Breast epithelium (tissue), 4 donors: ENCODE results near the gene F12. TPM values are rescaled to one million over a fixed set of nuclear protein-coding genes. Genes with fewer than 3 reads are reported as not detected.

Source experiments
- DNase-seq, 2 donors: peaks; one replicate each; pipeline ENCODE4 v3.0.0-alpha.2; 2019; ENCODE audit warnings: low spot score in 2 of 2
- H3K27ac ChIP-seq, 2 donors: fragments of 200-600 bp; sonication (generic) in 1 of 2; one replicate each; pipeline ENCODE4 v1.5.1; 2016 to 2019; ENCODE audit warnings: mild to moderate bottlenecking in 1 of 2
- H3K27me3 ChIP-seq, 2 donors: fragments of 200-600 bp; sonication (generic) in 1 of 2; one replicate each; pipeline versions ENCODE4 v1.5.1 to v1.6.0; 2017 to 2019; ENCODE audit warnings: control low read depth in 1 of 2, mild to moderate bottlenecking in 1 of 2
- H3K36me3 ChIP-seq: fragments of 200-600 bp; one replicate; pipeline ENCODE4 v1.5.1; 2019
- H3K4me1 ChIP-seq, 2 donors: fragments of 200-600 bp; sonication (generic); one replicate each; pipeline ENCODE4 v1.5.1; 2016 to 2019; ENCODE audit warnings: control low read depth in 1 of 2
- H3K4me3 ChIP-seq, 3 donors: fragments of 200-600 bp; sonication (generic); 1 replicate in 2 of 3; 2 replicates in 1 of 3; pipeline ENCODE4 v1.5.1; 2016 to 2019; ENCODE audit warnings: mild to moderate bottlenecking in 3 of 3, moderate library complexity in 2 of 3
- H3K9me3 ChIP-seq, 2 donors: fragments of 200-600 bp; sonication (generic) in 1 of 2; one replicate each; pipeline ENCODE4 v1.5.1; 2016 to 2019; ENCODE audit warnings: control low read depth in 1 of 2
- POLR2A ChIP-seq: fragments of 450-650 bp; IDR thresholded peaks from one replicate; pipeline ENCODE4 v1.6.1; 2016; ENCODE audit warnings: antibody characterized with exemption, mild to moderate bottlenecking, moderate library complexity
- POLR2AphosphoS5 ChIP-seq, 3 donors: sonication (generic); formaldehyde crosslinking; IDR thresholded peaks; one replicate each; pipeline ENCODE4 v1.6.1; 2017; ENCODE audit warnings: antibody characterized with exemption in 3 of 3
- intact Hi-C: fragments of 100-400 bp; cut with DNase I; formaldehyde crosslinking; loops from one replicate; pipeline ENCODE4 v1.15.1; 2023; ENCODE audit warnings: low total_unique reads
- total RNA-seq, 3 donors: library from RNA; depleted of rRNA; stranded (reverse); fragments of >200 nt; gene quantifications; one replicate each; pipeline ENCODE4 v1.1.0, GENCODE V29; 2016
- TF ChIP-seq, protein P1 (sequence below), 3 donors: fragments of 450-650 bp; IDR thresholded peaks; one replicate each; pipeline ENCODE4 v1.5.1; 2016 to 2017; ENCODE audit warnings: antibody characterized with exemption in 3 of 3, mild to moderate bottlenecking in 3 of 3, moderate library complexity in 3 of 3

F12 gene
- total RNA-seq, 3 donors from 2014 or later: 0.64 to 2.9 (median 2.6) TPM

DNA sequence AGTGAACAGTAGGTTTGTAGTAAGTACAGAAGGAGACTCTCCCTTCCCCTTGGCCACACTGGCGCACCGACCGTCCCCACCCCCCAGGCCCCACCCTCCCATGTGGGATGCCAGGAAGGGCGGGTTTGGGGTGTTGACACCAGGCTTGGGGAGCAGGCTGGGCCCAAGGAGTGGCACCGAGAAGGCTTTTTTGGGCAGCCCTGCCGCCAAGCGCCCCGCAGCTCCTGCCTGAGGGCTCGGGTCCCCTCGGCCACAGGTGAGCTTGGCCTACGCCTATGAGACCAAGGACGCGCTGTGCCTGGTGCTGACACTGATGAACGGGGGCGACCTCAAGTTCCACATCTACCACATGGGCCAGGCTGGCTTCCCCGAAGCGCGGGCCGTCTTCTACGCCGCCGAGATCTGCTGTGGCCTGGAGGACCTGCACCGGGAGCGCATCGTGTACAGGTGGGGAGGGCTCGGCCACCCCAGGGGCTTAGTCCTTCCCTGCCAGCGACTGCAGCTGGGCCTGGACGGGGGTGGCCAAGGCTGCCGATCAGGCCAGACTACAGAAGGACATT is 24.4 kb upstream of the F12 start:
- intact Hi-C loops: no loop called here
- no peaks in the 10 kb centered on the region for H3K36me3 ChIP-seq
- no peak overlapping the region for H3K27ac ChIP-seq
- no peaks in the 10 kb centered on the region for H3K9me3 ChIP-seq
- DNase-seq: no peak
- no peak for TF ChIP-seq POLR2A
- TF ChIP-seq POLR2AphosphoS5 (IDR thresholded peaks at IDR 0.05): no peak
- peaks cover 0 to 5% of the 10 kb centered on the region in 2 donors for H3K4me1 ChIP-seq
- H3K27me3 ChIP-seq: no peaks in the 10 kb centered on the region
- no peak overlapping the region for H3K4me3 ChIP-seq

DNA sequence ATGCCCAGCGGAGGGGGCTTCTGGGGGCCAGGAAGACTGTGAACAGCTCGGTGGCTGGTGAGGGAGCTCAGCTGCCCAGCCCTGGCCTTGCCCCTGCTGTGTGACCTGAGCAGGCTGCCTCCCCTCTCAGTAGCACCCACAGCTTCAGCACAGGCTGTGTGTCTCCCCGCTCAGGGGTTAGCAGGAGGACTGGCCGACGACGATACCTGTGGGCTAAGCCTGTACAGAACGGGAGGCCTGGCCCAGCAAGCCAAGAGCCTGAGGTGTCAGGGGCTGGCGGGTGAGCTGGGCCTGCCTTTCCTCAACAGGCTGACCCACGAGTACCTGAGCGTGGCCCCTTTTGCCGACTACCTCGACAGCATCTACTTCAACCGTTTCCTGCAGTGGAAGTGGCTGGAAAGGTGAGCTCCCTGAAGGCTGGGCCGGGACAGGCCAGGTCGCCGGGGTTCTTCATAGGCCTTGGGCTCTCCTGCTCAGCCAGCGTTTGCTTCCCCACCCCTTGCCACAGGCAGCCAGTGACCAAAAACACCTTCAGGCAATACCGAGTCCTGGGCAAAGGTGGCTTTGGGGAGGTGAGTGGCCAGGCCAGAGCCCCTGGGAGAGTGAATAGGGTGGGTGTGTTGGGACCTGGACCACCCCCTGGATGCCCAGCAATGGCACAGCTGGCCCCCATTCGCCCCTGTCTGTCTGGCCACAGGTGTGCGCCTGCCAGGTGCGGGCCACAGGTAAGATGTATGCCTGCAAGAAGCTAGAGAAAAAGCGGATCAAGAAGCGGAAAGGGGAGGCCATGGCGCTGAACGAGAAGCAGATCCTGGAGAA is 23.7 kb upstream of the F12 start:
- intact Hi-C loops: no loop called here
- H3K27ac ChIP-seq: no peak overlapping the region
- TF ChIP-seq POLR2A (no peak), POLR2AphosphoS5 (IDR thresholded peaks at IDR 0.05) (no peak)
- TF ChIP-seq, protein P1, sequence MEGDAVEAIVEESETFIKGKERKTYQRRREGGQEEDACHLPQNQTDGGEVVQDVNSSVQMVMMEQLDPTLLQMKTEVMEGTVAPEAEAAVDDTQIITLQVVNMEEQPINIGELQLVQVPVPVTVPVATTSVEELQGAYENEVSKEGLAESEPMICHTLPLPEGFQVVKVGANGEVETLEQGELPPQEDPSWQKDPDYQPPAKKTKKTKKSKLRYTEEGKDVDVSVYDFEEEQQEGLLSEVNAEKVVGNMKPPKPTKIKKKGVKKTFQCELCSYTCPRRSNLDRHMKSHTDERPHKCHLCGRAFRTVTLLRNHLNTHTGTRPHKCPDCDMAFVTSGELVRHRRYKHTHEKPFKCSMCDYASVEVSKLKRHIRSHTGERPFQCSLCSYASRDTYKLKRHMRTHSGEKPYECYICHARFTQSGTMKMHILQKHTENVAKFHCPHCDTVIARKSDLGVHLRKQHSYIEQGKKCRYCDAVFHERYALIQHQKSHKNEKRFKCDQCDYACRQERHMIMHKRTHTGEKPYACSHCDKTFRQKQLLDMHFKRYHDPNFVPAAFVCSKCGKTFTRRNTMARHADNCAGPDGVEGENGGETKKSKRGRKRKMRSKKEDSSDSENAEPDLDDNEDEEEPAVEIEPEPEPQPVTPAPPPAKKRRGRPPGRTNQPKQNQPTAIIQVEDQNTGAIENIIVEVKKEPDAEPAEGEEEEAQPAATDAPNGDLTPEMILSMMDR (IDR thresholded peaks at IDR 0.05): no peak
- no peaks in the 10 kb centered on the region for H3K9me3 ChIP-seq
- H3K27me3 ChIP-seq: no peaks in the 10 kb centered on the region
- H3K4me3 ChIP-seq: no peak overlapping the region
- peaks cover 0 to 9% of the 10 kb centered on the region in 2 donors for H3K4me1 ChIP-seq
- no peaks in the 10 kb centered on the region for H3K36me3 ChIP-seq
- DNase-seq: no peak

DNA sequence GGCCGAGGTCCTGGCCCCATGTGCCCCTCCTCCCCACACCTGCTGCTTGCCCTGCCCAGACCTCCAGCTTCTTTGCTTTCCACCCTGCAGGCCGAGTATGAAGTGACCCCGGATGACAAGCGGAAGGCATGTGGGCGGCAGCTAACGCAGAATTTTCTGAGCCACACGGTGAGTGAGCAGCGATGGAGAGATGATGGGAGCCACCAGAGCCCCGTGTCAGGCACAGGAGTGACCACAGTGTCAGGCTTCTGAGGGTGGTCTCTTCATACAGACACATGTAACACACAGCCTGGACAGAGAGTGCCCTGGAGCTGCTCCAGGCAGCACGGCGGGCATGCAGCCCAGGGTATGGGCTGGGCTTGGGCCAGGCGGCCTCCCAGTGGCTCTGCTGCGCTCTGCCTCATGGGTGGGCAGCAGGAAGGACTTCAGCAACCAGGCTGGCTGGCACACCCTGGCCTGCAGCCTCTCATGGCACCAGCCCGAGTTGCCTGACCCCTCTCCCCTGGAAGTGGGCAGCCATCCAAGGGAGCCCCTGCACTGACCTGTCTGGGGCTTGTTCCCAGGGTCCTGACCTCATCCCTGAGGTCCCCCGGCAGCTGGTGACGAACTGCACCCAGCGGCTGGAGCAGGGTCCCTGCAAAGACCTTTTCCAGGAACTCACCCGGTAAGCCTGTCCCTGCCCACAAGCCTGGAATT is 22.9 kb upstream of the F12 start:
- DNase-seq: no peak
- Histone ChIP-seq H3K9me3 (no peaks in the 10 kb centered on the region), H3K27ac (peak overlapping the region in 1 of 2 donors; percentile 54), H3K4me3 (no peak overlapping the region), H3K36me3 (no peaks in the 10 kb centered on the region), H3K4me1 (peaks cover 5 to 17% of the 10 kb centered on the region in 2 donors), H3K27me3 (no peaks in the 10 kb centered on the region)
- TF ChIP-seq, protein P1 (IDR thresholded peaks at IDR 0.05): no peak
- no peak for TF ChIP-seq POLR2AphosphoS5 (IDR thresholded peaks at IDR 0.05)
- TF ChIP-seq POLR2A: no peak
- intact Hi-C loops: no loop called here

DNA sequence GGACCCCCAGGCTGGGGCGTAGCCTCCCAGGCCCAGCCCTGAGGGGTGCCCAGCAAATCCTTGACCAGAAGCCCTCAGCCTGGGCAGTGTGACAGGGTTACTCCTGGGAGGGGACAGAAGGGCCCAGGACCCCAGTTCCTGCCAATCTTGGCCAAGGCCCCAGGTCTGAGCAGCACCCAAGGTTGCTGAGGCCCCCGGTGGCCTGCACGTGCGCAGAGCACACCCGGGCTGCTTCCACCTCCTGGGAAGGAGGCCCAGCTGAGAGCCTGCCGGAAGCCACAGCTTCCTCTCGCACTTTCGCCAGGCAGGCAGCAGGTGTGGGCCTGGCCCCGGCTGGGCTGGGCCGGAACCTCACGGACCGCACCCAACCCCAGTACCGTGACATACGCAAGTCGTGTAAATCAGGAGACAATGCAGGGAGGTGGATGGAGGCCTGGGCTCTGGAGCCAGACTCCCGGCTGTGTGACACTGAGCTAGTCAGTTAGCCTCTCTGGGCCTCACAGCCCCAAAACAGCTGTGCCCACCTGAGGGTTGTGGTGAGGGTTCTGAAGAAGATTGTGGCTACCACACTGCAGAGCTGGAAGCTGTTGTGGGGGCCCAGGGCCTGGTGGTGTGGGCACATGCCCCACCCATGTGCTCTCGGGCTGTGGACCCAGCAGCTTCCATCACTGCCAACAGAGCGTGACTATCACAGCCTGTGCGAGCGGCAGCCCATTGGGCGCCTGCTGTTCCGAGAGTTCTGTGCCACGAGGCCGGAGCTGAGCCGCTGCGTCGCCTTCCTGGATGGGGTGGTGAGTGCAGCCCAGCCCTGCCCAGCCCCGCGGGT is 22.2 kb upstream of the F12 start:
- intact Hi-C loops: no loop called here
- H3K27me3 ChIP-seq: no peaks in the 10 kb centered on the region
- no peak overlapping the region for H3K4me3 ChIP-seq
- TF ChIP-seq, protein P1 (IDR thresholded peaks at IDR 0.05): no peak
- TF ChIP-seq POLR2AphosphoS5 (IDR thresholded peaks at IDR 0.05): peak in 1 of 3 donors; percentile 20
- peak overlapping the region in 1 of 2 donors; percentile 54 for H3K27ac ChIP-seq
- no peak for DNase-seq
- H3K4me1 ChIP-seq: peaks cover 5 to 17% of the 10 kb centered on the region in 2 donors
- no peaks in the 10 kb centered on the region for H3K9me3 ChIP-seq
- no peaks in the 10 kb centered on the region for H3K36me3 ChIP-seq

DNA sequence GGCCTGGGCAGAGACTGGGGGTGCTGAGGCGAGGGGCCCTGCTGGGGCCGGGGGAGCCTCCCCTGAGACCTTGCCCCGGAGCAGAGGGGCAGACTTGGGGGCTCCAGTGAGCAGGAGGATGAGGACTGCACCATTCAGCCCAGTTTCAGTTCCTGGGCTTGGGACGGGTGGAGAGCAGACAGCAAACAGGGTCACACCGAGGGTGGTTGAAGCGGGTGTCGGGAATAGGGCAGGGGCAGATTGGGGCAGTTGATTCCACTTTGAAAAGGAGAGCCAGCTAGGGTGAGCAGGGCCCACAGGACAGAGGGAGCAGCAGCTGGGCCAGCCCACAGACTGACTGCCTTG is 21.6 kb upstream of the F12 start:
- TF ChIP-seq, protein P1 (IDR thresholded peaks at IDR 0.05): no peak
- TF ChIP-seq POLR2AphosphoS5 (IDR thresholded peaks at IDR 0.05) (no peak), POLR2A (no peak)
- H3K36me3 ChIP-seq: no peaks in the 10 kb centered on the region
- H3K4me3 ChIP-seq: no peak overlapping the region
- H3K4me1 ChIP-seq: peaks cover 5 to 17% of the 10 kb centered on the region in 2 donors
- intact Hi-C loops: no loop called here
- H3K27me3 ChIP-seq: no peaks in the 10 kb centered on the region
- DNase-seq: no peak
- H3K9me3 ChIP-seq: no peaks in the 10 kb centered on the region
- H3K27ac ChIP-seq: peak overlapping the region in 1 of 2 donors; percentile 54
